DOHH2 (cell line): ENCODE results near the gene UBE2L6.

Experiments used
- H3F3A ChIP-seq: fragments of 200-600 bp; sonication (generic), shearing (Covaris generic); 2 replicates; pipeline ENCODE4 v1.6.0; 2016; ENCODE audit warnings: antibody characterized with exemption, mild to moderate bottlenecking; ENCODE audit not compliant: control insufficient read depth, insufficient read depth
- H3K27ac ChIP-seq: fragments of 200-600 bp; sonication (generic); 2 replicates; pipeline ENCODE4 v1.5.1; 2014; ENCODE audit warnings: low read depth, mild to moderate bottlenecking, low read length, moderate library complexity
- H3K27me3 ChIP-seq: fragments of 200-600 bp; sonication (generic); 2 replicates; pipeline ENCODE4 v1.6.1; 2014; ENCODE audit warnings: mild to moderate bottlenecking, low read length, mixed read lengths; ENCODE audit not compliant: control insufficient read depth
- H3K36me3 ChIP-seq: fragments of 200-600 bp; sonication (generic); 2 replicates; pipeline ENCODE4 v1.6.1; 2014; ENCODE audit warnings: mild to moderate bottlenecking, low read length, moderate library complexity, mixed read lengths; ENCODE audit not compliant: control insufficient read depth
- H3K4me1 ChIP-seq: fragments of 200-600 bp; sonication (generic); 2 replicates; pipeline ENCODE4 v1.6.1; 2014; ENCODE audit warnings: mild to moderate bottlenecking, low read length, mixed read lengths; ENCODE audit not compliant: control insufficient read depth
- H3K4me2 ChIP-seq: fragments of 200-600 bp; sonication (generic); 2 replicates; pipeline ENCODE4 v1.6.0; 2014; ENCODE audit warnings: mild to moderate bottlenecking, low read length, moderate library complexity
- H3K4me3 ChIP-seq: fragments of 200-600 bp; sonication (generic); 2 replicates; pipeline ENCODE4 v1.5.1; 2014; ENCODE audit warnings: mild to moderate bottlenecking, low read length, mixed read lengths
- H3K79me2 ChIP-seq: fragments of 200-600 bp; sonication (generic); 2 replicates; pipeline ENCODE4 v1.6.1; 2014; ENCODE audit warnings: mild to moderate bottlenecking, low read length, mixed read lengths; ENCODE audit not compliant: control insufficient read depth
- H3K9me2 ChIP-seq: fragments of 200-600 bp; sonication (generic); replicated peaks from 2 replicates; pipeline ENCODE4 v1.6.1; 2014; ENCODE audit warnings: mild to moderate bottlenecking, low read length, mixed read lengths; ENCODE audit not compliant: control insufficient read depth
- H3K9me3 ChIP-seq: fragments of 200-600 bp; sonication (generic); 2 replicates; pipeline ENCODE4 v1.6.1; 2014; ENCODE audit warnings: antibody characterized with exemption, low read length, mixed read lengths; ENCODE audit not compliant: control insufficient read depth, insufficient read depth
- H4K20me1 ChIP-seq: fragments of 200-600 bp; sonication (generic); 2 replicates; pipeline ENCODE4 v1.6.0; 2014; ENCODE audit warnings: low read depth, mild to moderate bottlenecking, antibody characterized with exemption, low read length, moderate library complexity; ENCODE audit not compliant: control insufficient read depth, insufficient read depth
- EZH2phosphoT487 ChIP-seq: fragments of 200-600 bp; sonication (generic); IDR thresholded peaks from 2 replicates; pipeline ENCODE4 v1.6.1; 2017; ENCODE audit warnings: borderline replicate concordance, mild to moderate bottlenecking, antibody characterized with exemption, low read length, moderate library complexity, mixed read lengths
- TF ChIP-seq, protein P1 (sequence below): fragments of 200-600 bp; sonication (generic); IDR thresholded peaks from one replicate; pipeline ENCODE4 v1.5.1; 2014; ENCODE audit warnings: antibody characterized with exemption, mild to moderate bottlenecking, low read depth, low read length; ENCODE audit not compliant: poor library complexity, severe bottlenecking

UBE2L6 gene

DNA sequence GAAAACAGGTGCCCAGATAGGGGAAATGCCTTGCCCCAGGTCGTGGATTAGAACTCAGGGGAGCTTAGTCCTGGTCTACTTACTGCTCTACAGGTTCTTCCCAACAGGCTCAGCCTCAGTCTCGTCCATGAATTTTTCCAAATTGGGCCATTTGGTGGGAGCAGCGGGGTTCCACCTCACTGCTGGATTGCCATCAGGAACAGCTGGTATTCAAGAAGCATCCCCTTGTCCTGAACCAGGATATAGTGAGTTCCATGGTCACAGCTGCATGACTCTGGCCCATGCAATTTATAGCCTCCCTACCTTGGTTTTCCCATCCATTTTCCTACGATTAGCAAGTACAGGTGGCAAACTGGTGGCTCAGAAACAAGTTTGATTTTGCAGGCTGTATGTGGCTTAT is 6.6 kb upstream of the UBE2L6 start:
- Histone ChIP-seq H3F3A (no peaks in the 10 kb centered on the region), H3K9me2 (no peaks in the 10 kb centered on the region), H3K4me2 (no peak overlapping the region), H3K4me1 (no peaks in the 10 kb centered on the region), H3K79me2 (no peaks in the 10 kb centered on the region), H3K9me3 (no peaks in the 10 kb centered on the region), H3K27ac (no peak overlapping the region), H3K4me3 (no peak overlapping the region), H3K27me3 (no peaks in the 10 kb centered on the region), H3K36me3 (no peaks in the 10 kb centered on the region), H4K20me1 (no peaks in the 10 kb centered on the region)
- no peak for TF ChIP-seq EZH2phosphoT487
- TF ChIP-seq, protein P1, sequence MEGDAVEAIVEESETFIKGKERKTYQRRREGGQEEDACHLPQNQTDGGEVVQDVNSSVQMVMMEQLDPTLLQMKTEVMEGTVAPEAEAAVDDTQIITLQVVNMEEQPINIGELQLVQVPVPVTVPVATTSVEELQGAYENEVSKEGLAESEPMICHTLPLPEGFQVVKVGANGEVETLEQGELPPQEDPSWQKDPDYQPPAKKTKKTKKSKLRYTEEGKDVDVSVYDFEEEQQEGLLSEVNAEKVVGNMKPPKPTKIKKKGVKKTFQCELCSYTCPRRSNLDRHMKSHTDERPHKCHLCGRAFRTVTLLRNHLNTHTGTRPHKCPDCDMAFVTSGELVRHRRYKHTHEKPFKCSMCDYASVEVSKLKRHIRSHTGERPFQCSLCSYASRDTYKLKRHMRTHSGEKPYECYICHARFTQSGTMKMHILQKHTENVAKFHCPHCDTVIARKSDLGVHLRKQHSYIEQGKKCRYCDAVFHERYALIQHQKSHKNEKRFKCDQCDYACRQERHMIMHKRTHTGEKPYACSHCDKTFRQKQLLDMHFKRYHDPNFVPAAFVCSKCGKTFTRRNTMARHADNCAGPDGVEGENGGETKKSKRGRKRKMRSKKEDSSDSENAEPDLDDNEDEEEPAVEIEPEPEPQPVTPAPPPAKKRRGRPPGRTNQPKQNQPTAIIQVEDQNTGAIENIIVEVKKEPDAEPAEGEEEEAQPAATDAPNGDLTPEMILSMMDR, result no peak

DNA sequence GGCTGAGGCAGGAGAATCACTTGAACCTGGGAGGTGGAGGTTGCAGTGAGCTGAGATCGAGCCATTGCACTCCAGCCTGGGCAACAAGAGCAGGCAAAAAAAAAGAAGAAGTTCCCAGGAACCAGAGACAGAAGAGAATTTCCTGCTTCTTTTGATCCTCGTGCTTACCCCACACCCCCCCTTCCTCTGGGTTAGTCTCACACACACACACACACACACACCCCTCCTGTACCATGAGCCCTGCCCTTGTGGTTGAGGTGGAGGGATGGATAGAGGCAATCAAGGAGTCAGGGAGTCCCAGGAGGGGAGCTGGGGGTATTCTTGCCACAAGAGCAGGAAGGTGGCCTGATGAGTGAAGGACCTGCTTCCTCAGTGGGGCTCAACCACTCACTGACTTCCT is 4.1 kb upstream of the UBE2L6 start:
- Histone ChIP-seq H3K4me2 (no peak overlapping the region), H3K9me2 (no peaks in the 10 kb centered on the region), H4K20me1 (no peaks in the 10 kb centered on the region), H3K4me3 (no peak overlapping the region), H3K79me2 (no peaks in the 10 kb centered on the region), H3K27me3 (peaks cover 5% of the 10 kb centered on the region), H3K4me1 (peaks cover 11% of the 10 kb centered on the region), H3F3A (no peaks in the 10 kb centered on the region), H3K9me3 (no peaks in the 10 kb centered on the region), H3K27ac (no peak overlapping the region), H3K36me3 (no peaks in the 10 kb centered on the region)
- no peak for TF ChIP-seq EZH2phosphoT487
- TF ChIP-seq, protein P1, result no peak

DNA sequence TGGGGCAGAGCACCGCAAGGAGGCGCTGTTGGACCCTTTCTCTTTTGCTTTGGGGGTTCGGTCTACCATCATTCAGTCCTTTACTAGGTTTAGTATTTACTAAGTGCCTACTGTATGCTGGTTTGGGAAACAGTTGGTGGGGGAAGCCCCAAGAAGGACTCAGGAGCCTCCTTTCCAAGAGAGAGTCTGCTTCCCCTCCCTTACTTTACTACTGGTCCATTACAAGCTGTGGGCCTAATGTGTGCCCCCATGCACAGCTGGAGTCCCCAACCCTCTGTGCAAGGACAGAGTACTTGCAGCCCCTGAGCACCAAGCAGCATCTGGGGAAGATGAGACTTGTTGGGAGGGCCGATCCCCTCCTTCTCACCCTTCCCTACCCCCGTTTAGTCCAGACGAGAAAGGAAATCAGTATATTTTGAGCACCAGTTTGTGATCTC is 876 bp upstream of the UBE2L6 start:
- Histone ChIP-seq H3K9me3 (no peaks in the 10 kb centered on the region), H3K4me2 (peak overlapping the region; percentile 97), H3K27me3 (peaks cover 5% of the 10 kb centered on the region), H3F3A (no peaks in the 10 kb centered on the region), H3K4me3 (peak overlapping the region; percentile 84), H3K79me2 (no peaks in the 10 kb centered on the region), H3K27ac (no peak overlapping the region), H3K36me3 (no peaks in the 10 kb centered on the region), H3K4me1 (peaks cover 16% of the 10 kb centered on the region), H4K20me1 (no peaks in the 10 kb centered on the region), H3K9me2 (no peaks in the 10 kb centered on the region)
- TF ChIP-seq EZH2phosphoT487, result no peak
- TF ChIP-seq, protein P1, result no peak
